ENCODE measurements around the gene YY2.
"Not testable (repeated sequence)": the region's sequence is repeated elsewhere in the genome, so short reads cannot be mapped to it uniquely, and the experiment has no call there.

Gene YY2

DNA sequence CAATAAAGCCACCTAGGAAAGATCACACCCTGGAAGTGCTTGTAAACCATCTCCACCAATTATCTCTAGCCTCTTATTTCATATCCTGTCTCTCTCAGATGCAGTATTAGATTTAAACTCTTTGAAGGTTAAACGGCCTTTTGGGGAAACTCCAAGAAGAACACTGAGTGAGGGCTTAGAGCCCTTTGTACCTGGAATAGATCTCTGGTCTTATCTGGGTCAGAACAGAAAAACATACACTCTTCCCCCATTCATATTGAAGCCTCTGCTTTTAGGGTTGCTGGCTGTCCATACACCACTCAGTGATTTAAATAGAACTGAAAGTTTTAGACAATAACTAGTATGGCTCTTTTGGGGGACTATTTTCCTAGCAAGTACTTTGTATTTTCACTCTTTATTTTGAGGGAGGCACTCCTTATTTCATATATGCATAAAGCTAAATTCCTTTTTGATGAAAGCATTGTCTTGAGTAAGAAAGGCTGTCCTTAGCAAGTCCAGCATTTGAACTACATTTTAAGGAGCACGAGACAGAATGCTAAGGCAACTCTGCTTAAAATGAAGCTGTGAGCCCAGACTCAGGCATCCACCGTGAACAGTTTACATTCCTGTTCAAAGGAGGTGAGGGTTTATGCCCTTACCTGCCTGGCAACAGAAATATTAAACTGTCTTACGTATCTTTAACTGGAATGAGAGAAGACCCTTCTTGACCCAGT is 17.4 kb downstream of the YY2 start:
- in situ Hi-C loops (cut with HindIII; ENCODE audit: low sequenced_read_pairs) = no loop called here

DNA sequence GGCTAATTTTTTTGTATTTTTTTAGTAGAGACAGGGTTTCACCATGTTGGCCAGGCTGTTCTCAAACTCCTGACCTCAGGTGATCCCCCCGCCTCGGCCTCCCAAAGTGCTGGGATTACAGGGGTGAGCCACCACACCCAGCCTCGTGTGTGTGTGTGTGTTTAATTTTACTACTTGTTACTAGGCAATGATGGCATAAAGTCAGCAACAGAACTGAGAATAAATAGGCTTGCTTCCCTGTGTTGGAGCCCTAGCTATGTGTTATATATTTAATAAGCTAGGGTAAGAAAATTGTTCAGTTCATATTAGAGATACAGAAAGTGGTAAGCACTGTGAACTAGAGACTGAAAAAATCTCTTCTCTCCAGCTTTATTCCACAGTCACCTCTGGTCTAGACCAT is 18.4 kb downstream of the YY2 start:
- in situ Hi-C loops (cut with HindIII; ENCODE audit: low sequenced_read_pairs) = not testable (repeated sequence)

DNA sequence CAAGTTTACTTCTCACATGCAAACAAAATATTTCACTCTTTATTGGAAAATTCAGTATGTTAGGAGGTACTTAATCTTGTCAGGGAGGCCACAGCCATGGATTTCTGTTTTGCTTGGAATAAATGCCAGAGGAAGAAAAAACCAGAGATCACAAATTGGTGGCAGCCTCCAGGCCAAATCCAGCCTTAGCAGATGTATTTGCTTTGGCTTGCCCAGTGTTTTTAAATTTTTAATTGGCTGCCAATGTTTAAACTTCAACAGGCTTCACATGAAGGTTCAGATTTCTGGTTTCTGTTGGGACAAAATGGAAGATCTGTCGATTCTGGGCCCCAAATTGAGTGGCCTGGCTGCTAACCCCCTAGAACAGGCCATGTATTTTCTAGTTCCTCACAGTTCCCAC is 19.2 kb downstream of the YY2 start:
- in situ Hi-C loops (cut with HindIII; ENCODE audit: low sequenced_read_pairs) = no loop called here

DNA sequence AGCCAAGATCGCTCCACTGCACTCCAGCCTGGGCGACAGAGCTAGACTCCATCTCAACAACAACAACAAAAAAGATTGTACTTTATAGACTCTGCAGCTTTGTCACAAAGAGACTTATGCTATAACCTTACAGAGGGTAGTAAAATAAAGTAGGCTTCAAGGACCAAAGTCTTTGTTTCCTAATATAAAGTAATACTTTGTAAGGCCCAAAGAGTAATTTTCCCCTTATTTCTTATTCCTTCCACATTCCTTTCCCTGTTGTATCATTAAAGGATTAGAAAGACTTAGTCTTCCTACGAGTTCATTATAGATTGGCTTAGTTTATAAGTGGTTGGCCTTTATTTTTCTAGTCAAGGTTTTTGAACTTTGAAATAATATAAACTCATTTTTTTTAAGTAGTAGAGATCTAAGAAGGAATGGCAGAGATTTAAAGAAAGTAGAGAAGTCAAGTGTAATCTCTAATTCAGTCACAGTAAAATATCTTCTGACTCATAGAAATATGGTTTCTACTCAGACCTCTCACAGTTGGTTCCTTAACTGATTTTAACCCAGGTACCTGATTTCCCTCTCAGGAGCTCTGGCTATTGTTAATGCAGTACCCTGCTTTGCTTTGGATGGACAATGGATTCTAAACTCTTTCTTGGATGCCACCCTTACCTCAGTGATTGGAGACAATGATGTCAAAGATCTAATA is 26.2 kb downstream of the YY2 start:
- in situ Hi-C loops (cut with HindIII; ENCODE audit: low sequenced_read_pairs) = no loop called here

DNA sequence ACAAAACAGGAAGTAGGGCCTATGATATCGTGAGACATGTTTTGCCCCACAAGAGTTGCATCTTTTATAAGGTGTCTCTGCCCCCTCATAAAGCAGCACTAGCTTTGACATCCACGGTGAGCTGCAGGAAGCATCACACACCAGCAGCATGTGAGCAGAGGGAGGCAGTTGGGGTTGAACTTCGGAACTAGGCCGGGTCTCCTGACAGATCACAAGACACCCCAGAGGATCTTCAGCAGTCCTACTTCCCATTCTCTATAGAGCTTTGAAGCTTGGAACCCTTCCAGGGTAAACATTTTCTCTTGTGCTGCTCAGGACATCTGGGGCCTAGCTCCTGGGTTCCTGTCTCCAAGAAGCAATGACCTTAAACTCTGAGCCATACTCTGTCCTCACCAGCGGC is 27.5 kb downstream of the YY2 start:
- in situ Hi-C loops (cut with HindIII; ENCODE audit: low sequenced_read_pairs) = no loop called here

DNA sequence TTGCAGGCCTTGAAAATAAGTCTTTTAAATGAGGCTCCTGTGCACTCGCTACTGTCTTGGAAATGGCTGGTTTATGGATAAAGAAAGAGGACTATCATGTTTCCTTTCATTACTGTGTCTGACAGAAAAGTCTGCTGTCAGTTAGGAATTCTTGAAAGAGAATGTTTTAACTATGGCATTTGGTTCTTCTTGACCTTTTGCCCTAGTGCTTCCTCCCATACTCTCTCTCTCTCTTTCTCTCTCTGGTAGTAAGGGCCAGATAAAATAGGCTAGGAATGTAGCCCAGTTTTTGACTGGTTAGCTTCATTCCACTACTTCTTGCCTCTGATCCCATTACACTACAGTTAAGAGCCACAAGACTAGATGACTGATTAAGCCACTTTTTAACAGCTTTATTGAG is 29.8 kb downstream of the YY2 start:
- in situ Hi-C loops (cut with HindIII; ENCODE audit: low sequenced_read_pairs) = no loop called here

DNA sequence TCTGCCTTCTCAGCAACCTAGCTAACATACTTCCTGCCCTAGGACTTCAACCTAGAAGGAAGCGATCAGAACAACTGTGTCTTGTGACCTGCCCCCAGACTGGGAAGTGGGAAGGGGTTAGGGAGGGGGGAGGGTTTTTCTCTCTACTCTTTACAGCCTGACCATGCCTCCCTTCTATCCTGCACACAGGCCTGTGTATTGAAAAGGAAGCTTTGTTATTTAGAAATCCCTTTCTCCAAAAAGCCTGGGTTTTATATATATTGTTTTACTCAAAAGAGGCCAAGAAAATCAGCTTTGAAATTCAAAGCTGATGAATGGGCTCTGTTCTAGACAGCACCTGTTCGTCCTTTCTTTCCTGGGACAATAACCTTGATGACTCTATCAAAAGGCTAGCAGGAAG is 49.5 kb downstream of the YY2 start:
- in situ Hi-C loops (cut with HindIII; ENCODE audit: low sequenced_read_pairs) = loop anchor here (5.0 kb wide), 1 partner anchor 72 kb away; no protein-coding TSS in a partner anchor

DNA sequence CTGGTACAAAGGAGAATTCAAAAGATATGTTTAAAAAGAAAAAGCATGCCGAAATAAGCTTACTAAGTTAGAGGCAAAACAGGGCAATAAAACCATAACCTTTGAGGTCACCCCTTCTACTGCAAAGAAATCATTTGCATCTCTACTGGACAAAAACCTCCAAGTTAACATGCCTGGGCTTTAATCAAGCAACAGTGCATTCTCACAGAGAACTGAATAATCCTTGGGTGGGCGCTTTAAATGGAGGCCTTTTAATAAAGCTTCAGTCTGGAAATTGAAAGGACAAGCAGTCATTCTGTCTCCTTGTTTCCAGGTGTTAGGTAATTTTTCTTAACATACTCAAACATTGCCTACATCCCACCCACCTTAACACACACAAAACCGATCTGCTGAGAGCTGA is 50.2 kb downstream of the YY2 start:
- in situ Hi-C loops (cut with HindIII; ENCODE audit: low sequenced_read_pairs) = loop anchor here (5.0 kb wide), 1 partner anchor 71 kb away; no protein-coding TSS in a partner anchor

DNA sequence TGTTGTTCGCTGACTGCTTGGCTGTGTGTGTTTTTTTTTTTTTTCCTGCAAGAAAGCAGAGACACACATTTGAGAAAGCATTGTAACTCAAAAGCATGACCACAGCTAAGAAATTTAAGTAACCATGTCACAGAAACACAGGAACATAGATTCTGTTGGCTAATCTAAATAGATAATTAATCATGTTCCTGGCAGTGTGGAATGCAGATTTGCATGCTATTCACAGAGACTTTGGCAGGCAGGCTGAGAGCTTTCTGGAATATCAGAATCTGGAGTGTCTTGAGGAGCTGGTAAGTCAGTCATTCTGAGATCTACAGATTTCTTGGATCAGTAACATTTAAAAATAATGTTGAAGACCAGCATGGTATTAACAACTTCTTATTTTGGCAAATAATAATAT is 51.5 kb downstream of the YY2 start:
- in situ Hi-C loops (cut with HindIII; ENCODE audit: low sequenced_read_pairs) = loop anchor here (5.0 kb wide), 1 partner anchor 70 kb away; no protein-coding TSS in a partner anchor
